K562 (cell line): ENCODE results near the gene CD48. TPM values are rescaled to one million over a fixed set of nuclear protein-coding genes. Genes with fewer than 3 reads are reported as not detected.
"Not testable (repeated sequence)": the region's sequence is repeated elsewhere in the genome, so short reads cannot be mapped to it uniquely, and the experiment has no call there.

ENCODE experiments used
- ATAC-seq: fragments of 200-7000 bp; cut with Tn5 transposase; 3 replicates; pipeline ENCODE4 v1.9.1; 2020; ENCODE audit warnings: moderate library complexity
- BruUV-seq: library from RNA; stranded (reverse); fragments of 400-500 nt; replicated peaks from 2 replicates; lab custom pipeline; 2021; lab: Mats Ljungman, UMichigan
- CTCF ChIA-PET: fragments of 300-600 bp; formaldehyde crosslinking; extraction: SDS; loops from one replicate; lab custom pipeline; 2021; ENCODE audit warnings: low intra/inter-chr PET ratio; lab: Yijun Ruan, JAX
- POLR2A ChIA-PET: fragments of 300-600, 350-650 bp; sonication (Branson Sonifier 250); formaldehyde crosslinking; extraction: SDS; loops from one replicate; lab custom pipeline; 2021; ENCODE audit warnings: antibody characterized with exemption, inconsistent platforms; lab: Yijun Ruan, JAX
- DNase-seq, 4 experiments: peaks; one replicate each; pipeline versions ENCODE4 v3.0.0 to v3.0.0-alpha.2; 2011 to 2018; ENCODE audit warnings: low spot score in 3 of 4, mixed read lengths in 3 of 4; ENCODE audit errors: extremely low read depth in 1 of 4
- FAIRE-seq: peaks from 2 replicates; lab custom pipeline; 2011; peaks lifted over from hg19 to GRCh38; lab: Jason Lieb, UNC
- H2AFZ ChIP-seq: 2 replicates; pipeline ENCODE4 v1.6.0; 2011; ENCODE audit warnings: low read depth, low read length, control low read depth, inconsistent platforms
- H3K27ac ChIP-seq: fragments of 200-600 bp; 3 replicates; pipeline ENCODE4 v1.8.0; 2011; ENCODE audit warnings: low read depth, mild to moderate bottlenecking, control low read depth, inconsistent platforms, low read length, moderate library complexity, mixed read lengths; ENCODE audit errors: extremely low read depth
- H3K27me3 ChIP-seq, 2 experiments: fragments of 300-600 bp in 1 of 2; 2 replicates in 1 of 2; 3 replicates in 1 of 2; pipeline versions ENCODE4 v1.6.0 to v1.8.0; 2011; ENCODE audit warnings: inconsistent platforms in 2 of 2, low read length in 2 of 2, mild to moderate bottlenecking in 1 of 2, mixed read lengths in 1 of 2, moderate library complexity in 1 of 2; ENCODE audit not compliant: control insufficient read depth in 2 of 2, insufficient read depth in 2 of 2
- H3K36me3 ChIP-seq: fragments of 300-600 bp; 3 replicates; pipeline ENCODE4 v1.8.0; 2011; ENCODE audit warnings: mild to moderate bottlenecking, low read length, inconsistent platforms; ENCODE audit not compliant: control insufficient read depth, insufficient read depth
- H3K4me1 ChIP-seq, 2 experiments: fragments of 200-600 bp in 1 of 2; replicated peaks in 1 of 2; 2 replicates in 1 of 2; 3 replicates in 1 of 2; pipeline versions ENCODE4 v1.5.1 to v1.8.0; 2011; ENCODE audit warnings: inconsistent platforms in 2 of 2, low read length in 2 of 2, mild to moderate bottlenecking in 1 of 2, mixed read lengths in 1 of 2, moderate library complexity in 1 of 2; ENCODE audit not compliant: control insufficient read depth in 2 of 2, insufficient read depth in 2 of 2
- H3K4me2 ChIP-seq: 2 replicates; pipeline ENCODE4 v1.6.1; 2011; ENCODE audit warnings: low read length, control low read depth, inconsistent platforms, mixed read lengths; ENCODE audit not compliant: insufficient read depth
- H3K4me3 ChIP-seq: fragments of 200-600 bp; sonication (generic), shearing (Covaris generic); 2 replicates; pipeline ENCODE4 v1.5.1; 2016; ENCODE audit warnings: control low read depth, inconsistent platforms
- H3K79me2 ChIP-seq: fragments of 200-600 bp; 3 replicates; pipeline ENCODE4 v1.8.0; 2011; ENCODE audit warnings: low read length, inconsistent platforms; ENCODE audit not compliant: control insufficient read depth, insufficient read depth
- H3K9ac ChIP-seq, 2 experiments: 2 replicates each; pipeline versions ENCODE4 v1.6.0 to v1.6.1; 2011; ENCODE audit warnings: low read depth in 2 of 2, low read length in 2 of 2, control low read depth in 1 of 2, inconsistent platforms in 1 of 2, mild to moderate bottlenecking in 1 of 2, mixed read lengths in 1 of 2; ENCODE audit not compliant: insufficient read depth in 1 of 2
- H3K9me1 ChIP-seq: one replicate; pipeline ENCODE4 v1.6.0; 2011; ENCODE audit warnings: inconsistent platforms, mild to moderate bottlenecking, low read length, moderate library complexity; ENCODE audit not compliant: control insufficient read depth, insufficient read depth
- H3K9me3 ChIP-seq: replicated peaks from 2 replicates; pipeline ENCODE4 v1.5.1; 2011; ENCODE audit warnings: low read depth, low read length, inconsistent platforms; ENCODE audit not compliant: control insufficient read depth, insufficient read depth
- H4K20me1 ChIP-seq: replicated peaks from 2 replicates; pipeline ENCODE4 v1.6.1; 2011; ENCODE audit warnings: low read length, inconsistent platforms, mixed read lengths; ENCODE audit not compliant: control insufficient read depth, insufficient read depth
- CHD7 ChIP-seq: fragments of 200-600 bp; sonication (generic); IDR thresholded peaks from one replicate; pipeline ENCODE4 v1.6.1; 2012; ENCODE audit warnings: mild to moderate bottlenecking, low read depth, low read length, inconsistent platforms
- ZNF239 ChIP-seq: fragments of 250-450 bp; sonication (Bioruptor Pico); IDR thresholded peaks from 2 replicates; pipeline ENCODE4 v1.4.0; 2020; ENCODE audit warnings: mild to moderate bottlenecking
- WGBS: fragments of 100-300 bp; shearing (Covaris generic); methylation state at CpG from one replicate; pipeline ENCODE4 v1.1.6; 2016; ENCODE audit warnings: low coverage, mixed read lengths; ENCODE audit not compliant: insufficient coverage; ENCODE audit errors: missing lambda C conversion rate; 5-methylcytosine and 5-hydroxymethylcytosine counted together
- in situ Hi-C: fragments of 300-500 bp; cut with MboI; formaldehyde crosslinking; loops from 4 replicates; pipeline ENCODE4 v1.15.0; 2018; ENCODE audit warnings: inconsistent platforms, mixed read lengths
- intact Hi-C: fragments of 100-400 bp; cut with micrococcal nuclease; formaldehyde crosslinking; loops from 2 replicates; pipeline ENCODE4 v1.14.2; 2022
- polyA plus RNA-seq, 8 experiments: library from polyadenylated mRNA; depleted of rRNA in 4 of 8; stranded (reverse) in 5 of 8; unstranded in 3 of 8; fragments of >200 nt; fragmentation: Nextera tagmentation in 2 of 8; fragmentation: Illumina TruSeq in 1 of 8; extraction: Ambion mirVana in 2 of 8; extraction: Trizol in 1 of 8; gene quantifications; 2 replicates each; pipeline versions ENCODE4 v1.2.1 to v1.2.3, GENCODE V29; 2011 to 2014; ENCODE audit warnings: inconsistent platforms in 1 of 8, missing spikeins in 1 of 8
- total RNA-seq, 7 experiments: library from RNA; depleted of rRNA in 6 of 7; stranded (reverse); fragments of >200 nt in 6 of 7; fragmentation: Illumina TruSeq in 2 of 7; extraction: Trizol in 2 of 7; gene quantifications; 2 replicates each; pipeline versions ENCODE4 v1.2.1 to v1.2.3, GENCODE V29; 2011 to 2021; ENCODE audit warnings: low replicate concordance in 1 of 7

The CD48 gene
- total and polyA plus RNA-seq, 9 of the 15 experiments (the other 6 are each of a cell fraction or from before 2014, with no cell fraction given): 0.10 to 0.42 (median 0.29) TPM; not detected in 3

DNA sequence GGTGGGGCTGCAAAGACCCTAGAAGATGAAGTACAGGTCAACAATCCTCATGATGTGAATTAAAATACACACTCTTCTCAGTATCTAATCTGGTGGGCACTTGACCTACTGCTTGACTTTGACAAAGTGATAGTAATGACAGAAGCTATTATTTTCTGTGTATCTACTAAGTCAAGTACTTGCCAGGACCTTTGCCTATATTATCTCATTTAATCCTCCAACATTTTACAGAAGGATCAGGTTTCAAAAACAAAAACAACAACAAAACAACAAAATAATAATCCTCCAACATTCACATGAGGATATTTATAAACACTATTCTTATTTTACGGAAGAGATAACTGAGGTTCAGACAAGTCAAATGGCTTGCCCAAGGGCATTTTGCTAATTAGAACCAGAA lies 4.4 kb upstream of the CD48 start:
- Histone ChIP-seq H3K27me3 (peaks cover 14 to 23% of the 10 kb centered on the region in 2 experiments; a peak in 4 of 5 replicates), H3K9me1 (no peaks in the 10 kb centered on the region)
- no peak for TF ChIP-seq CHD7
- TF ChIP-seq ZNF239 (CRISPR knock-in tag): peak; percentile 85
- TF ChIP-seq, all 486 proteins: peak for 1
- ChIA-PET POLR2A (interaction anchor here (0.6 to 1.7 kb wide), 2 partner anchors 9 to 48 kb away, joined by 3 to 5 read pairs; no protein-coding TSS in a partner anchor), CTCF (no interaction called here)
- in situ Hi-C loops (no loop called here), intact Hi-C loops (no loop called here)
- DNase-seq (no peak), ATAC-seq (no peak), FAIRE-seq (no peak)
- Histone ChIP-seq H3K4me3 (no peak overlapping the region), H3K27ac (no peak overlapping the region), H2AFZ (no peak overlapping the region), H4K20me1 (no peaks in the 10 kb centered on the region), H3K4me1 (no peaks in the 10 kb centered on the region), H3K9me3 (no peaks in the 10 kb centered on the region), H3K9ac (no peak overlapping the region), H3K79me2 (no peaks in the 10 kb centered on the region), H3K4me2 (no peak overlapping the region), H3K36me3 (no peaks in the 10 kb centered on the region)
- 5% methylated on average over 1 of the region's 1 CpG for WGBS
- BruUV-seq: no TSS peak

GRCh38 chr1:160714034-160714648 lies 2.5 kb upstream of the CD48 start:
- 1% methylated on average over 4 of the region's 5 CpGs for WGBS
- in situ Hi-C loops, BruUV-seq, H3K36me3 ChIP-seq, DNase-seq, H3K4me1 ChIP-seq, H3K4me3 ChIP-seq, FAIRE-seq, H4K20me1 ChIP-seq, H3K79me2 ChIP-seq, H3K9me3 ChIP-seq, ATAC-seq, intact Hi-C loops, H3K4me2 ChIP-seq, H3K27ac ChIP-seq, H2AFZ ChIP-seq, H3K9ac ChIP-seq, H3K9me1 ChIP-seq: not testable (repeated sequence)
- peaks cover 23 to 26% of the 10 kb centered on the region in 2 experiments; a peak in 4 of 5 replicates for H3K27me3 ChIP-seq
- ChIA-PET POLR2A (interaction anchor here (0.6 to 1.4 kb wide), 2 partner anchors 10 to 29 kb away, joined by 3 to 7 read pairs; no protein-coding TSS in a partner anchor), CTCF (interaction anchor here (0.7 kb wide), 1 partner anchor 544 kb away, joined by 3 read pairs; no protein-coding TSS in a partner anchor)
